ENCODE measurements around the gene H2AZ2.
"Not testable (repeated sequence)": the region's sequence is repeated elsewhere in the genome, so short reads cannot be mapped to it uniquely, and the experiment has no call there.

Gene H2AZ2

DNA sequence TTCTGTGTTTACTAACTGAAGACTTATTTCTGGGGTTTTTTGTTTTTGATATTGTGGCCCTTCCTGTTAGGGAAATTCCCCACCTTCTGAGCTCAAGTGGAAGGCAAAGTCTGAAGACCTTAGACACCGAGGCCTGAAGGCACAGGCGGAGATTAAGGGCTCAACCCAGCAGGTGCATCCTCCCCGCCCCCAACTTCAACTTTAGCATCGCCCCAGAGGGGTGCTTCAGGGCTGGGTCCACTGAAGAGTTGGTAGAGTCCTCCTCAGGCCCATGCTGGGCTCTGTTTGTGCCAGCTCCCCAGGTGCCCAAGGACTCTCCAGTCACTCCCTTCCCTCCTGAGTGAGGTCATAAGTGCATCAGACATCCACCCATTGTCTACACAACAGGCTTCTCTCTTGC, 60.8 kb downstream of the H2AZ2 start:
- DNase-seq (ENCODE audit: low read depth in 3 of 3) = no peak

DNA sequence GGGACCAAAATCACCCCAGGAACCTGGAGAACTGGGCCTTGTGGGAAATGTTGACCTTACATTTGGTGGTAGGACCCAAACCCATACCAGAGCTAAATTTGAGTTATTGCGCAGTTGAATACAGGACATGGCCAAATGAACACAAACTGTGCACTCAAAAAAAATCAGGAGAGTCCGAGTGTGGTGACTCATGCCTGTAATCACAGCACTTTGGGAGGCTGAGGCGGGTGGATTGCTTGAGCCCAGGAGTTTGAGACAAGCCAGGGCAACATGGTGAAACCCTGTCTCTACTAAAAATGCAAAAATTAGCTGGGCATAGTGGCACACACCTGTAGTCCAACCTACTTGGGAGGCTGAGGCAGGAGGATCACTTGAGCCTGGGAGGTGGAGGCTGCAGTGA, 62.7 kb downstream of the H2AZ2 start:
- not testable (repeated sequence) for DNase-seq (ENCODE audit: low read depth in 3 of 3)

DNA sequence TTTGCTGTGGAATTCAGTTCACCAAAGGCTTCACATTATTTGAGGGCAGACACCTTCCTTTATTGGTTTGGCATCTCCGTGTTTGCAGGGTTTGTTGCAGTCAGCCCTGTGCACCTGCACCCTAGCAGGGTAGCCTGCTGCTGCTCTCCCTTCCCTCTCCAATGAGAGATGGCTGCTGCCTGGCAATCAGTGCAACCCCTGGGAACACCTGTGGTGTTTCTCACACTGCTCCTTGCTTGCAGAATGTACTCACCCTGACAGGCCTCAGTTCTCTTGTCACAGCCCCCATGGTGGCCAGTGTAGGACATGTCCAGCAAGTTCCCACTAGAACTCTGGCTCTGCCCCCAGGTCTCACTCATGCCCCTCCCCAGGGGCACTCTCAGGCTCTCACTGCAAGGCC, 63.5 kb downstream of the H2AZ2 start:
- no peak for DNase-seq (ENCODE audit: low read depth in 3 of 3)

DNA sequence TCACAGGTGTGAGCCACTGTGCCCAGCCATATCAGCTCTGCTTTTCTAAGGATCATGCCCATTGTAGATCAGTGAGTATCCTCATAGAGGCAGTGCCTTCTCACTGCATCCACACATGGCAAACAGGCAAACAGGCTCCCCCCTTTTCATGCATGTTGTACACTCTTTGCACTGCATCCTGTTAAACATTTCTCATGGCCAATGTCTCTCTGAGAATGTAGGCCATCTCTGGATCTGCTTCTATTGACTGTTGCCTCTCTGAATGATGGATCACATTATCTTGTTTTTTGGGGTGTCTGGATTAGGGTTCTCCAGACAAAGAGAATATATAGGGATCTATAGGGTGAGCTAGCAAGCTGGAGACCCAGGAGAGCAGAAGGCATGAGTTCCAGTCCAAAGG, 64.5 kb downstream of the H2AZ2 start:
- DNase-seq (ENCODE audit: low read depth in 3 of 3) = no peak

DNA sequence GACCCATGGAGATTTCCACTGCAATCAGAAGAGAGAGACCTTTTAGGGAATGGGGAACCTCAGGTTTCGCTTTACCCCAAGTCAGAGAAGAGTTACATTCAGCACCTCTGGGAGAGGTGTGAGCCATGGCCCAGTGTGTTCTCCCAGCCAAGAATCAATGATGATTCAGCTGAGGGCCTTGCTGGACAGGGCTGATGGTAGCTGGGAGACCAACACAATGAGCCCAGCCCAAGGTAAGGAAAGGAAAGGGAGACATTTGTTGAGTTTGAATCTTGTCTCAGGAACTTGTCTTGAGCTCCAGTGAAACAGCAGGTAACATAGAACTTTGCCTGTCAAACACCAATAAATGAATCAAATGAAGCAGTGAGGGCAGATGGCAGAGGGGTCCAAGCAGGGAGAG, 65.4 kb downstream of the H2AZ2 start:
- no peak for DNase-seq (ENCODE audit: low read depth in 3 of 3)

Measured in stimulated activated CD4-positive, alpha-beta T cell treated with anti-CD3 and anti-CD28 coated beads, TNF-alpha, amount 100 ng/mL, for 48 hours (primary cell).